GM12801 (cell line): ENCODE results near the gene AMMECR1.

Source experiments
- TF ChIP-seq, protein P1 (sequence below): IDR thresholded peaks from one replicate; pipeline ENCODE4 v1.5.1; 2011; ENCODE audit warnings: control low read depth; ENCODE audit not compliant: insufficient read length; ENCODE audit errors: extremely low read depth

The AMMECR1 gene

DNA sequence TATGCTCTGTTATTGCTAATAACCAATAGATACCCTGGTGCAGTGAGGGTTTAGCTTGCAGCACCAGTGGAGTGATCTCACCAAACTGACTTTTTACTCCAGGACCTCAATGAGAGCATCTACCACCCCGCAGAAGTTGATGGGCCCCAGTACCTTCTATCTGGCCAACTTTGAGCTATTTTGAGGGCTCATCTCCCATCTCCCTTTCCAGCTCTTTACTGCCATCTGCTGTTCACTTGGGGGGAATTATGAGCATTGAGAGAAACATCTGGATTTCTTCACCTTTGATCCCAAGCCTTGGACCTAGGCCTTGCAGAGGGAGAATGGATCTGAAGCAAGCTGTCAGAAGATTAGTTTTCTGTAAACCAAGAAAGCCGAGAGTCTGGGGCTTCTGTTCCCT, 171.4 kb downstream of the AMMECR1 start:
- TF ChIP-seq, protein P1, sequence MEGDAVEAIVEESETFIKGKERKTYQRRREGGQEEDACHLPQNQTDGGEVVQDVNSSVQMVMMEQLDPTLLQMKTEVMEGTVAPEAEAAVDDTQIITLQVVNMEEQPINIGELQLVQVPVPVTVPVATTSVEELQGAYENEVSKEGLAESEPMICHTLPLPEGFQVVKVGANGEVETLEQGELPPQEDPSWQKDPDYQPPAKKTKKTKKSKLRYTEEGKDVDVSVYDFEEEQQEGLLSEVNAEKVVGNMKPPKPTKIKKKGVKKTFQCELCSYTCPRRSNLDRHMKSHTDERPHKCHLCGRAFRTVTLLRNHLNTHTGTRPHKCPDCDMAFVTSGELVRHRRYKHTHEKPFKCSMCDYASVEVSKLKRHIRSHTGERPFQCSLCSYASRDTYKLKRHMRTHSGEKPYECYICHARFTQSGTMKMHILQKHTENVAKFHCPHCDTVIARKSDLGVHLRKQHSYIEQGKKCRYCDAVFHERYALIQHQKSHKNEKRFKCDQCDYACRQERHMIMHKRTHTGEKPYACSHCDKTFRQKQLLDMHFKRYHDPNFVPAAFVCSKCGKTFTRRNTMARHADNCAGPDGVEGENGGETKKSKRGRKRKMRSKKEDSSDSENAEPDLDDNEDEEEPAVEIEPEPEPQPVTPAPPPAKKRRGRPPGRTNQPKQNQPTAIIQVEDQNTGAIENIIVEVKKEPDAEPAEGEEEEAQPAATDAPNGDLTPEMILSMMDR = no peak

DNA sequence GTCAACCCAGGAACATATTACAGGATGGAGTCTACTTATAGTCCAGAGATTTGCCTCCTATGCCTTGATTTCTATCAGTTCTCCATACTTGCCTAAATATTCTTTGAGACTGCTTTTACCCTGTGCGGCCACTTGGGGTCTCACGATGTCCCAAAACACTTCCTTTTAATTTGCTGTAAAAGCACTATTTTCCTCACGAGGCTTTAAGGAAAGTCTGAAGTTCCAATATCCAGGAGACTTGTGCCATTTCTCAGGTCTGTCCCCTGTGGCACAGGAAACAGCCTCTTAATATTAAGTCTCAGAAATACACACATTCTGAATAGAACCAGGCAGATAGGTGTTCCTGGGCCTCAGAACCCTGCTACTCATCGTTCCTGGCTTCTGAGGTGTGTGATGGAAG, 172.0 kb downstream of the AMMECR1 start:
- TF ChIP-seq, protein P1 = no peak

DNA sequence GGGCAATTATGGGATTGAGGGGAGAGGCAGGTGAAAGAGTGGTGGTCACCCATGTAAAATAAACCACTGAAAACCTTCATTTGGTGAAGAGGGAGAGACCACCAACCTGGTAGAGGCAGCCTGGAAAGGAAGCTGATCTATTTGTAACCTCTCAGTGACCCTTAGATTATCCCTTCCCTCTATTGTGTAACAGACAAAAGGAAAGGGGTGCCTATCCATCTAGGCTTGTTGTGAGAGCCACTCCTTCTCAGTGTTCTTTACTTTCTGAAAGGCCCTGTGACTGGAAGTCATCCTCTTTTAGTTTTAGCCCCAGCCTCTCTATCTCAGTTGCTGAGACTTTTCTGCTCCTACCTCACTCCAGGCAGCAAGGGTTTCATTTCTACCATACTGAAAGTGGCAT, 172.6 kb downstream of the AMMECR1 start:
- TF ChIP-seq, protein P1 = no peak
